Ascending aorta (tissue), 2 donors: Measurements from ENCODE around the gene NKX6-2. TPM values are rescaled to one million over a fixed set of nuclear protein-coding genes. Genes with fewer than 3 reads are reported as not detected.

ENCODE experiments used
- DNase-seq, 2 donors: peaks; one replicate each; pipeline ENCODE4 v3.0.0-alpha.2; 2019; ENCODE audit warnings: low spot score in 2 of 2
- H3K27ac ChIP-seq, 2 donors: fragments of 200-600 bp; sonication (generic); one replicate each; pipeline ENCODE4 v1.5.1; 2016 to 2017; ENCODE audit warnings: mild to moderate bottlenecking in 1 of 2
- H3K27me3 ChIP-seq: fragments of 200-600 bp; sonication (generic); one replicate; pipeline ENCODE4 v1.5.1; 2017
- H3K36me3 ChIP-seq, 2 donors: fragments of 200-600 bp; sonication (generic); one replicate each; pipeline ENCODE4 v1.5.1; 2016
- H3K4me1 ChIP-seq, 2 donors: fragments of 200-600 bp; sonication (generic); one replicate each; pipeline ENCODE4 v1.5.1; 2016 to 2017; ENCODE audit warnings: mild to moderate bottlenecking in 1 of 2
- H3K4me3 ChIP-seq, 2 donors: fragments of 200-600 bp; sonication (generic); one replicate each; pipeline ENCODE4 v1.5.1; 2016 to 2017; ENCODE audit warnings: mild to moderate bottlenecking in 1 of 2
- H3K9me3 ChIP-seq, 2 donors: fragments of 200-600 bp; sonication (generic); one replicate each; pipeline ENCODE4 v1.5.1; 2016
- CTCF ChIP-seq, 3 experiments: fragments of 200-600 bp in 2 of 3; fragments of 450-650 bp in 1 of 3; sonication (generic) in 2 of 3; IDR thresholded peaks; one replicate each; pipeline ENCODE4 v1.5.1; 2016 to 2019; ENCODE audit warnings: antibody characterized with exemption in 3 of 3, mild to moderate bottlenecking in 1 of 3, moderate library complexity in 1 of 3
- intact Hi-C: fragments of 100-400 bp; cut with DNase I; formaldehyde crosslinking; loops from one replicate; pipeline ENCODE4 v1.15.1; 2023
- total RNA-seq: library from RNA; depleted of rRNA; stranded (reverse); fragments of >200 nt; gene quantifications from one replicate; pipeline ENCODE4 v1.1.0, GENCODE V29; 2016

The NKX6-2 gene
- total RNA-seq, 1 donor from 2014 or later, result not detected

- H3K4me3 ChIP-seq, result no peak overlapping the region
- H3K27me3 ChIP-seq, result peaks cover 35% of the 10 kb centered on the region
- intact Hi-C loops, result no loop called here
These were observed 2.9 kb upstream of the NKX6-2 start for GRCh38 chr10:132788831-132789219.

GRCh38 chr10:132788180-132788830 is 2.4 kb upstream of the NKX6-2 start:
- no peak for DNase-seq
- Histone ChIP-seq H3K27me3 (peaks cover 35% of the 10 kb centered on the region), H3K27ac (no peak overlapping the region), H3K36me3 (peaks cover 6% of the 10 kb centered on the region in 2 donors), H3K9me3 (peaks cover 0 to 5% of the 10 kb centered on the region in 2 donors), H3K4me1 (peaks cover 6 to 11% of the 10 kb centered on the region in 2 donors), H3K4me3 (no peak overlapping the region)
- no peak for TF ChIP-seq CTCF (IDR thresholded peaks at IDR 0.05)
- intact Hi-C loops, result no loop called here

More at GRCh38 chr10:132788831-132789219, 2.9 kb upstream of the NKX6-2 start:
- H3K4me1 ChIP-seq, result peaks cover 6 to 11% of the 10 kb centered on the region in 2 donors
- no peak for DNase-seq
- peaks cover under 1 to 1% of the 10 kb centered on the region in 2 donors for H3K36me3 ChIP-seq
- no peak overlapping the region for H3K27ac ChIP-seq
- no peak for TF ChIP-seq CTCF (IDR thresholded peaks at IDR 0.05)
- H3K9me3 ChIP-seq, result peaks cover 0 to 3% of the 10 kb centered on the region in 2 donors

- no peak for DNase-seq
- intact Hi-C loops, result no loop called here
- peaks cover 11 to 13% of the 10 kb centered on the region in 2 donors for H3K36me3 ChIP-seq
- no peak overlapping the region for H3K27ac ChIP-seq
- H3K27me3 ChIP-seq, result peaks cover 35% of the 10 kb centered on the region
- peaks cover 0 to 5% of the 10 kb centered on the region in 2 donors for H3K9me3 ChIP-seq
- peak overlapping the region in 1 of 2 donors; percentile 38 for H3K4me3 ChIP-seq
- TF ChIP-seq CTCF (IDR thresholded peaks at IDR 0.05), result no peak
- peaks cover 6 to 11% of the 10 kb centered on the region in 2 donors for H3K4me1 ChIP-seq
These were observed 1.7 kb upstream of the NKX6-2 start for GRCh38 chr10:132787495-132788179.

GRCh38 chr10:132786884-132787494 is 1.0 kb upstream of the NKX6-2 start:
- intact Hi-C loops, result no loop called here
- H3K27me3 ChIP-seq, result peaks cover 35% of the 10 kb centered on the region
- peaks cover 17 to 19% of the 10 kb centered on the region in 2 donors for H3K36me3 ChIP-seq
- peaks cover 6 to 11% of the 10 kb centered on the region in 2 donors for H3K4me1 ChIP-seq
- no peak for DNase-seq
- no peak overlapping the region for H3K27ac ChIP-seq
- no peak for TF ChIP-seq CTCF (IDR thresholded peaks at IDR 0.05)
- H3K9me3 ChIP-seq, result peaks cover 0 to 5% of the 10 kb centered on the region in 2 donors
- H3K4me3 ChIP-seq, result peak overlapping the region; percentile 30 to 38

- peaks cover 35% of the 10 kb centered on the region for H3K27me3 ChIP-seq
- H3K36me3 ChIP-seq, result peaks cover 22 to 25% of the 10 kb centered on the region in 2 donors
- intact Hi-C loops, result no loop called here
- no peak for TF ChIP-seq CTCF (IDR thresholded peaks at IDR 0.05)
- peaks cover 6 to 11% of the 10 kb centered on the region in 2 donors for H3K4me1 ChIP-seq
- H3K4me3 ChIP-seq, result peak overlapping the region; percentile 30 to 38
- no peak overlapping the region for H3K27ac ChIP-seq
- no peak for DNase-seq
- H3K9me3 ChIP-seq, result peaks cover 0 to 5% of the 10 kb centered on the region in 2 donors
These were observed 533 bp upstream of the NKX6-2 start for GRCh38 chr10:132786476-132786883.
